Measurements from ENCODE around the gene RABGGTA.
"Not testable (repeated sequence)": the region's sequence is repeated elsewhere in the genome, so short reads cannot be mapped to it uniquely, and the experiment has no call there.

The RABGGTA gene

DNA sequence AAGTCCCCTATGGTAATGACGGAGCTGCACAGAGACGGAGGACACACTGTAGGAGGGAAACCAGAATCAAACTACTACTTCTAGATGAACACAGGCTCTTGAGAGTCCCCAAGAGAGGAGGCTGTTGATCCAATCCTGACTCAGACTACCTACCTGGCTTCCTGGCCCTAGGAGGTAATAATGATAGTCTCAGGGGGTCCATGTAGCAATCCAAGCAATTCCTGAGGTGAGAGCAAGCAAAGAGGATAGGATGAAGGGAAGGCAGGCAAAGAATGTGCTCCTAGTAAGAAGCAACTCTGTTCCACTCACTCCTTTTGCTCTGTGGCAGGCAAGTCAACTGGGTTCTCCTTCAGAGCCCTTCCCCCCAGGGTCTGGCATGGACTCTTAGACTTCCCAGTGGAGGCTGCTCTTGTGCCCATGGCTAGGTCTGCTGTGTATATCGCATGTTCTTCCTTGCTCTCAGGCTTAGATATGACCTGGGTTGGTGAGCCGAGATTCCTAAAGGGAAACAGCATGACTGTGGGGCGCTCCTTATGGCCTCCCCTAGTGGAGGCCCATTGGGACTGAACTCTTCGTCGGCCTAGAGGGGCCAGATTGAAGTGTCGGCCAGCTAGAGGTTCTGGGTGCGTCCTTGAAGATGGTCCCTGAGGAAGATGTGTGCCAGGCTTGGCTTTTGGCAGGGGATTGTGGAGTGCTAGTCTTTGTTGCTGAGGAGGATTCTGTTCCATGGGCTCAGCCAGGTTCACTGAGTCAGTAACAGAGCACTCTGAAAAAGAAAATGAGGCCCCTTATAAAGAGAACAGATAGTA is 31.1 kb downstream of the RABGGTA start:
- no peak for DNase-seq

DNA sequence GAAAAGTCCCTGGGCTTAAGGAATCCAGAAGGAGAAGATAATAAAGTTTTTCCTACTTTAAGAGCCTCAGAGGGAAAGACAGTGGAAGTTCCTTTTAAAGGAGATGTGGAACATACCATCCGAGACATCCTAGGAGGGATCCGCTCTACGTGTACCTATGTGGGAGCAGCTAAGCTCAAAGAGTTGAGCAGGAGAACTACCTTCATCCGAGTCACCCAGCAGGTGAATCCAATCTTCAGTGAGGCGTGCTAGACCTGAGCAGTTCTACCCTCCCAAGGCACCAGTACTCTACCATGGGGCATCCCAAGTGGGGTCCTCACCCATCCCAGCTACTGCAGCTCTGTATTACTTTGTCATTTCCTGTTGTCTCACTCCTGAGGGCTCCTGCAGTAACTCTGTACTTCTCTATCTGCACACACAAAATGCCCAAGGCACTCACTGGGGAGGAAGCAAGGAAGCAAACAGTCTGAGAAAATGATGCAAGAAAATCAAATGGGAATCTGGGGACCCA is 32.8 kb downstream of the RABGGTA start:
- no peak for DNase-seq

DNA sequence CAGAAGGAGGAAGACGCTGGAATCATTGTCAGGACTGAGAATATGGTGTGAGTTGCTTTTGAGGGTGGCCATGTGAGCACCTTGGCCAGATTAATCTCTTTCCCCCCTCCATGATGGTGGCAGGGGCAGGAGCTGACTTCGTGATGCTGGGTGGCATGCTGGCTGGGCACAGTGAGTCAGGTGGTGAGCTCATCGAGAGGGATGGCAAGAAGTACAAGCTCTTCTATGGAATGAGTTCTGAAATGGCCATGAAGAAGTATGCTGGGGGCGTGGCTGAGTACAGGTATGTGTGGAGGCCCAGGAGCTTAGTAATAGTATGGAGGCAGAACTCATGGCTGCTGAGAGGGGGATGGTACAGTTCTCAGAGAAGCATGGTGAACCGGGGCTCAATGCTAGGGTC is 33.3 kb downstream of the RABGGTA start:
- no peak for DNase-seq

DNA sequence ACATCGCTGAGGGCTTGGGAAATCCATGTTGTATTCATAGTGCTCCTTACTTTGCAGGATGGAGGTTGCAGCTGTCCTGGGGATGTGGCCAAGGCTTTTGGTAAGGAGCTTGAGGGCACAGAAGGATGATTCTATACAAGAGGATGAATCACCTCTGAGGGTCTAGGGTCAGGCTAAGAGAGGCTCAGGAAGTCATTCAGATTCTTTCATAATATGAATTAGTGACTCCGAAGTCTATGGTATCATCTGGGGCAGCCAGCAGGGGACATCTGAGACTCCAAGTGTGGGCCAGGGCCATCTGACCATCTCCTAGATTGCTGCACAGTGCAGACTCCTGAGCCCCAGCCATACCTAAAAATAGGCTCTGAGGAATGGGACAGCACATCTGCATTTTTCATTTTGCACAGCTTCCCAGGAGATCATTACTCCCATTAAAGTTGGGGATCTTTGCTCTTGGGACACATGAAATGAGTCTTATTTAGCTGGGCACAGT is 33.9 kb downstream of the RABGGTA start:
- no peak for DNase-seq

DNA sequence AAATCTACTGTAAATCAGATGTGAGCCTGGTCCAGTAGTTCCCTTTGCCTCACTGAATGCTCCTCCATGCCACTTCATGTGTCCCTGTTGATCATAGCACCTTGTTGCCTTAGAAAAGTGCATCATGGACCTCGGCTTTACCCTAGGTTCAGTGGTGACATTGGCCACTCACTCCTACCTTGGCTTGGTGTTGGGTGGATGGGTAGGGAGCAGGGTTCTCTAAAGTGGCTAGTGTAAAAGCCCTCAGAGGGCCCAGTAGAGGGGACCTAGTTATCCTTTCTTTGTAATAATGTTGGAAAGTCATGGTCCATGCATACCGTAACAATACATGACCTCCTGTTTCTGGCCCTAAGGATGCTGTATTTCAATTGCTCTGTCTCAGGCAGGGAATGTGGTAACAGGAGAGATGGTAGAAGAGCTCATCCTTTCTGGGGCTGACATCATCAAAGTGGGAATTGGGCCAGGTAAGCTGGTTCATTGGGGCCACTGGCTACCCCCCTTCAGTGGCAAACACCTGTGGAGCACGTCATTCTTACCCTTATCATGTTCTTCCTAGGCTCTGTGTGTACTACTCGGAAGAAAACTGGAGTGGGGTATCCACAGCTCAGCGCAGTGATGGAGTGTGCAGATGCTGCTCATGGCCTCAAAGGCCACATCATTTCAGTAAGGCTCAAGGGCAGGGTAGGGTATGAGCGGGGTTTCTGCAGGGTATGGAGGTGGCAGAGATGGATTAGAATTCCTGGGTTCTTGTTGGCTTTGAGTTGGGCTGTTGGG is 34.5 kb downstream of the RABGGTA start:
- DNase-seq = no peak

DNA sequence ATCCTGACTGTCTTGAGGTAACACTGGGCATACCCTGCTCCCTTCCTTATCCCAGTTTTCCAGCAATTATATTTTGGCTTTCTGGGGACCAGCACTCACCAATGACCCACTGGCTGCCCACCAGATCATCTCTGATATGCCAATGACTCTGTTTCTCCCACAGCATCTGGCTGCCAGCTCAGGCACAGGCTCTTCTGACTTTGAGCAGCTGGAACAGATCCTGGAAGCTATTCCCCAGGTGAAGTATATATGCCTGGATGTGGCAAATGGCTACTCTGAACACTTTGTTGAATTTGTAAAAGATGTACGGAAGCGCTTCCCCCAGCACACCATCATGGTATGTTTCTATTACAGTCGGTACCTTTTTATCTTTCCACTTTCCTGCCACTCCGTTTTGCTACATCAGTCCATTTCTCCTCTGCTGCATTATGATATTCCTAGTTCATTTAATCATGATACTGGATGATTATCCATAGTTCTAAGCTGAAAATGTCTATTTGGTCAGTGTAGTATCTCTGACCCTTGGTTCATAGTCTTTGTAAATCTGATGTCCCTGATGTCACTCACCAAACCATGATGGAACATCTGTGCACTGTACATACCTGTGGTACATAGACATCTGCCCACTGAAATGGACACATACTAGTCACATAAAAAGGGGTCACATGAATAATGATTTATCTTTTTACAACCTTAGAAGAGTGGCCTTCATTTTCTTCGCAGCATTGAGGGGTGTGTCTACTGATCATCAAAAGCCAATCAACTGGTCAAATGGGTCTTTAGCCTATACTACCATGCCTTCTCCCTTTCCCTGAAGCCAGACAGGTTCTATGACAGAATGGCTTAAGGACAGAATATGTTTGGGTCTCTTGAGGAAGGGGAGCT is 35.4 kb downstream of the RABGGTA start:
- no peak for DNase-seq

DNA sequence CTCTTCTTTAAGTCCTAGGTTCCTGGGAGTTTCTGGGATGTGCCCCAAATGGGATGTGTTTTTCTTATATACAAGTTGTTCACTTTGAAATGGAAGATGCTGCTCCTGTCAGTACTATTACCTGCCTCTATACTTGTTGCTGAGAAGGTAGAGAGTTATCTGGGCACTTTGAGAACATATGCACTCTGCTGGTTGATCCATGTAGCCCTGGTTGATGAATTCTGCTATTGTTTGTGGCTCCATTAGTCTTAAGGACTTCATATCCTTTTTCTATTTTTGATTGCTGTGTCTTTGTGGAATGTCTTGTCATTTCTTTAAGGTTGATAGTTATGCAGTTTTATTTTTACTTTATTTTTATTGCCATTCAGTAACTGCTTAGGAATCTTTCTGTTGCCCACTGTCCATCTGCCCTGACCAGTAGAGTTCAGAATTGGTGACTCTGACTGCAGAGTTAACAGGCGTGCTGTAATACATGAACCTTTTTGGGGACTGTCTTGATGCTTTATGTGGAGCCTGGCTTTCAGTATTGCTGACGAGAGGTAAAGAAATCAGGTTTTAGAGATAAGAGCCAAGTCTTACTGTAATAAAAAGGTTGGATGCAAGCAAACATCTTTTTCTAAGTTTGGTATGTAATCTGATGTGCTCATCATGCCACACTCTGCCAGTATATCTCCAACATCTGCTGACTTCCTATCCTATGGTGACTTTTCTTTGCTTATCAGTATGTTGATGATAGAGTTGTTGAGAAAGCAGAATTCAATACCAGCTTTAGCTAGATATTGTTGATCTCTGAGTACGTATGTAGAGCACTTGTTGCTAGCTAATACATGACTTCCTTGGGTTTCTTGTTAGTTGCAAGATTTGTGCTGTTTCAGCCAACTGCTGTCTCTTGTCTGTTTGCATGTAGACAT is 37.0 kb downstream of the RABGGTA start:
- no peak for DNase-seq

DNA sequence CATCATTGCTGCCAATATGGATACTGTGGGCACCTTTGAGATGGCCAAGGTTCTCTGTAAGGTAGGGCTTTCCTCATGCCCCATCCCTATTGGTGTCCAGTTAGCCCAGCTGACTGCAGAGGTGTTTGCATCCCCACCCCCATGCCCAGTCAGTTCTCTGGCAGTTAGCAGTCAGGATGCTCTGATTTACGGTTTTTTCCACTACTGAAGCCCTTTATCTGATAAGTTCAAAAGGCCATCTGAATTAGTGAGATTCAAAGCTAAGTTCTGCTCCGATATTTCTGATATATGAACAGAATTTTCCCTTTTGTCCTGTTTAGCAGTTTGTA is 37.9 kb downstream of the RABGGTA start:
- no peak for DNase-seq

DNA sequence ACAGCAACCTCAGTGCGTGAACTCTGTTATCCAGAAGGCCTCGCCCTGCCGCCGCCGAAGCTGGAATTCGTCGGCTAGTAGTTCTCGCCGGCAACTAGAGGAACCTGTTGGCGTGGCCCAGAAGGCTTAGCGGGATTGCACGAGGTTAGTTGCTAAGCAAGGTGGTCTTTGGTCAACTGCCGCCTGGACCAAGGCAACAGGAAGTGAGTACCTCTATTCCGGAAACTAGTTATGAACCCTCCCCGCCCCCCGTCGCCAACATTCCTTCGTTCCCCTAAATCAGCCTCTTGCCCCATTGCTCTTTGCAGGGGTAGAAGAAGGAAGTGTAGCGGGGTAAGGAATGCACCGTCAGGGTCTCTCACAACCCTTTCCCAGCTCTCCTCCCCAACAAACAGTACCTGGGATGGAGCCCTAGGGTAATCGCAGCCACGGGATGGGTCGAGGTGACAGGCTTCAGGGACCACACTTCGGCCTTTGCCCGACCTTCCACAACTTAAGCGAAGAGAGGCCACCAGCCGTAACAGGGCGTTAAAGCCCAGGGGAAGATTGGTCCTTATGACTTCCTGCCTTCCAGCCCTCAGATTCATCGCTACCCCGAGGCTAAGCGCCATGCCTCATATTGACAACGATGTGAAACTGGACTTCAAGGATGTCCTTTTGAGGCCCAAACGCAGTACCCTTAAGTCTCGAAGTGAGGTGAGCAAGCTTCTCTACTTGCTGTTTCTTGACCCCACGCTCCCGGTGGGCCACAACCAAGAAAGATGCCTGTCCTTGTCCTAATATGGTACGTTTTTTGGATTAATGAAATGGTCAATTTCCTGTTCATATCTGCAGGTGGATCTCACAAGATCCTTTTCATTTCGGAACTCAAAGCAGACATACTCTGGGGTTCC is 38.5 kb downstream of the RABGGTA start, which contains the start of gene GMPR2:
TSS of gene GMPR2 (plus strand) at position 285 of the 893 bp plus-strand sequence. CDS start at position 610, 325 bp downstream.
- peak; percentile 46 for DNase-seq

DNA sequence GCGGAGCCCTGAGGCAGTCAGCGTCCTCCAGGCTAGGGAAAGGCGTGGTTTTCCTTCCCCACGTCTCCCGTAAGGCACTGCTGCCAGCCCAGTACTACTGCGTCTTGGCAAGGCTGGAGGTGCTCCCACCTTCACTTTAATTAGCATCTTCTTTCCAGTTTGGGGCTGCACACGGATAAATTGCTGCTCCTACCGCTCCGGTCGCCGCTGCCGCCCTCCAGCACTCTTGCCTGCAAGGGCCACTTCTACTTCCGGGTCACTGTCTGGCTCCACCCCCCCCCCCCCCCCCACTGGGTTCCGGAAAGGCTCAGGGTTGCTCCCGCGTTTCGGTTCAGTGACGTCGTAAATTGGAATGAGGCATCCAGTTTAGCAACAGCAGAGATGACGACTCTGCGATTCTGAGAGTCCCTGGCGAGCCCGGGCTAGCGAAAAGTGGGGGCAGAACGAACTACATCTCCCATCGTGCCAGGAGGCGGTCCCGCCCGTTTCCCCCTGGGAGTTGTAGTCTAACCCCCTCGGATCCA is 39.2 kb downstream of the RABGGTA start, which contains the start of gene NEDD8:
TSS of gene NEDD8 (minus strand) at position 247 of the 524 bp plus-strand sequence. CDS start at position 147, 100 bp downstream.
- DNase-seq = peak; percentile 76

DNA sequence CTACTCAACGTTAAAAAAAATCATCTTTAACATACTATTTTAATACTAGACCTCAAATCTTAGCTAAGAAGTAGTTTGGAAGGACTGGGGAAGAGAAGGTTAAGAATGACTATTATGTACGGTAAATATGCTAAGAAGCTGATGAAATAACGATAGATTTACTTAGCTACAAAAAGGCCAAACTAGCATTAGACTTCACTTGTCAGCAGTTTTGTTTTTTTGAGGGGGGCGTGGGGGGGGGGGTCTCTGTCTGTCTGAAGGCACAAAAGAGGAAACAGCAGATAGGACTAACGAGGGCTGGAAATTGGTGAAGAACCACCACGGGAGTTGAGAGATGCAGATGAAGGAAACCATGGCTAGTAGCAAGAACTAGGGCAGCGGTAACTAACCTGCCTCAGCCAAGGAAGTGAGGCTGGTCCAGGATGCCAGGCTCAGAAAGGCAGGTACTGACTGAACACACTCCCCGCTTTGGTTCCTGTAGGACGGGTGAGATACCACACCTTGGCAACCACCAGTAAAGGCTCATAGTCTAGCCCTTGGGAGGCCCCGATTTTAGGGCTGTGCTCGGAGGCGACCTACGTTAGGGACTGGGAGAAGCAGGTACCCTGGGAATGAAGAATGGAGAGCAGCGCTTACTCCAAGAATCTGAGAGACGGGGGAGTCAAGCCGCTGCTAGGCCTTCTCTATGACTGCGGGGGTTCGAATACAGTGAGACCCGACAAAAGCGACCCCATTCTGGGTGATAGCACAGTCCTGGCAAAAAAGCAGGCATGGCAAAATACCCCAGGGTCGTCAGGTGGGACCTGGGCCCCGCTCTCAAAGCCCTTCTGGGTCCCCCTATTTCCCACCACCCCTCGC is 39.9 kb downstream of the RABGGTA start:
- DNase-seq = no peak

DNA sequence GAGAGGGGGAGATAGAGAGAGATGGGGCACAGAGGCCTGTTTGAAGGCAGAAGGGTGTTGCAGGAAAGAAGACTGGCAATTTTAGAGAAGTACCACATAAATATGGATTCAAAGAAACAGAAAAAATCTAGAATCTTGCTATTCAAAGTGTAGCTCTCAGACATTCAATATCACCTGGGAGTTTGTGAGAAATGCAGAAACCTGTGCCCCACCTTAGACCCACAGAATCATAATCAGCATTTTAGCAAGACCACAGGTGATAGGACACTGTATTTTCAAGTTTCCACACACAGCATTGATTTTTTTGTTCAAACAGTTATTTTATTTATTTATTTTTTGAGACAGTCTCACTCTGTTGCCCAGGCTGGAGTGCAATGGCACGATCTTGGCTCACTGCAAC is 42.5 kb downstream of the RABGGTA start:
- no peak for DNase-seq

DNA sequence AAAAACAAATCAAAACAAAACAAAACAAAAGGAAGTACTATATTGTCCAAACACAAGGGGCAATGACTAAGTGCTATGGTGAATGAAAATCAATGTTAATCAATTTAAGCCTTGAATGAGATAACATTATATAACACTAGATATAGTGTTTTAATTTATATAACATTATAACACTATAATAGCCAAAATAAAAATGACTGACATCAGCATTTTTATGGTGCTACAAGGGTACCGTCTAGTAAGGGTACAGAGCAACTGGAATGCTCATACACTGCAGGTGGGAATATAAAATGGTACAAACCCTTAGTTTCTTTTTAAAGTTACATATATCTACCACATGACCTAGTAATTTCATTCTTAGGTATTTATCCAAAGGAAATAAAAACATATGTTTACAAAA is 44.9 kb downstream of the RABGGTA start:
- DNase-seq = no peak

DNA sequence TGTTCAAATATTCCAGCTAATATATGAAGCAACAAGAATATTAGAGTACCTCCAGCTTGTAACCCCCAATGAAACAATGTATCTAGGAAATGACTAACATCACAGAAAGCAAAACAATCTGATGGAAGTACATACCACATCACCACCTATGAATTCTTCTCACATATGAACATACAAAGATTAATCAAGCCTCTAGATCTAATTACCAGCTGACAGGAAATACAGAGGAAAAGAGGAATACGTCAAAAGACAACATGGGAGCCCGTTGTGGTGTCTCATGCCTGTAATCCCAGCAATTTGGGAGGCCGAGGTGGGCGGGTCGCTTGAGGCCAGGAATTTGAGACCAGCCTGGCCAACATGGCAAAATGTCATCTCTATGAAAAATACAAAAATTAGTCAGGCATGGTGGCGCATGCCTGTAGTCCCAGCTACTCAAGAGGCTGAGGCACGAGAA is 46.8 kb downstream of the RABGGTA start:
- no peak for DNase-seq

DNA sequence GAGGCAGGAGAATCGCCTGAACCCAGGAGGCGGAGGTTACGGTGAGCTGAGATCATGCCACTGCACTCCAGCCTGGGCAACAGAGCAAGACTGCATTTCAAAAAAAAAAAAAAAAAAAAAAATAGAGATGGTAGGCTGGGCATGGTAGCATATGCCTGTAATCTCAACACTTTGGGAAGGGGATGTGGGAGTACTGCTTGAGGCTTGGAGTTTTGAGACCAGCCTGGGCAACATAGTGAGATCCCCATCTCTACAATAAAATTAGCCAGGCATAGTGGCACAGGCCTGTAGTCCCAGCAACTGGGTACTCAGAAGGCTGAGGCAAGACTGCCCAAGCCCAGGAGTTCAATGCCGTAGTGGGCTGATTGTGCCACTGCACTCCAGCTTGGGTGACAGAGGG is 48.4 kb downstream of the RABGGTA start:
- DNase-seq = not testable (repeated sequence)

DNA sequence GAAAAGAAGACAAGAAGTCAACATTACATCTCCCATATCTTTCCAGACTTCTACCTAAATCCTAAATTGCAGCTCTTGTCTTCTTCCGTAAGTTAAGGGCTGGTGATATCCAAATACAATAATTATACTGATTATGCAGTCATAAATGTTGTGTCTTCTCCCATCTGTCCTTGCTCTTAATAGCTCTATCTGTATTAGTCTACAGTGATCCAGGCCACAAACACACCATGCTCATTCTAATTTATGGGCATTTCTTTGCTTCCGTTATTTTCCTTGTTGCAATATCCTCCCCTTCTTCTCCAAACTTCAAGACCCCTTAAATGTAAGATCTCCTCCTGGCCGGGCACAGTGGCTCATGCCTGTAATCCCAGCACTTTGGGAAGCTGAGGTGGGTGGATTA is 51.9 kb downstream of the RABGGTA start:
- DNase-seq = no peak

DNA sequence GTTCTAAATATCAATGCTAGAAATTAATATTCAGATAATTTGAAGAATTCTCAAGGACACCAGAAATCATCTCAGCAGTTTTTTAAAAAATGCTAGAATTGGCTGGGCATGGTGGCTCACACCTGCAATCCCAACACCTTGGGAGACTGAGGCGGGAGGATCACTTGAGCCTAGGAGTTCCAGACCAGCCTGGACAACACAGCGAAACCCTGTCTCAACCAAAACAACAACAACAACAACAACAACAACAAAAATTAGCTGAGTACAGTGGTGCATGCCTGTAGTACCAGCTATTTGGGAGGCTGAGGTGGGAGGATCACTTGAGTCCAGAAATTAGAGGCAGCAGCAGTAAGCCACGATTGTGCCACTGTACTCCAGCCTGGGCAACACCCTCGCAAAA is 52.3 kb downstream of the RABGGTA start:
- no peak for DNase-seq

DNA sequence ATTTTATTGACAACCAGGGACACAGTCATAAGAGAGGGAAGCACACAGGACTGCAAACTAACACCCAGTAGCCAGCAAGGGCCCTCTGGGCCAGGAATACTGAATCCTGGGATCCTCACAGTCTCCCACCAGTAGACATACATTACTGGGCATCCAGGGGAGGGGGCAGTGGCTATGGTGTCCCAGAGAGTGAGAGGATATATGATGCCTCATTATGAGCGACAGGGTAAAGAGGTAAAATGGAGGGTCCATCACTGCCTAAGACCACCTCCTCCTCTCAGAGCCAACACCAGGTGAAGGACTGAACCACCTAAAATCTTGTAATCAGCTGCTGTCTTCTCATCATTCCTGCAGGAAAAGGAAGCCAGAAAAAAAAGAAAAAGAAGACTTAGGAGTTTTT is 54.5 kb downstream of the RABGGTA start:
- not testable (repeated sequence) for DNase-seq

DNA sequence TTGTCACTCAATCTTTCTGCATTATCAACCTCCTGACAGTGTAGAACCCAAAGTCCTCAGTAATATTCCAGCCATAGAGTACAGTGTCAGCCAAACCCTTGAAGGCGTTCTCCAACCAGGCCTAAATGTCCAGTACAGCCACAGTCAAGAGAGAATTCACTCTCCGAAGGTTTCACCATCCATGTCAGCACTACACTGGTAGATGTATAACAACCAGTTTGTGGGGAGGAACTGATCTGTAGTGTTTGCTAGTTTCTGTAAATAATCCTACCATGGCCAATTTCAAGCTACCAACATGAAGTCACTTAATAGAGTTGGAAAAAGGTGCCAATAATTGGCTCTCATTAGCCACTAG is 55.1 kb downstream of the RABGGTA start:
- DNase-seq = no peak
